GM12878 (cell line): Measurements from ENCODE around the gene ADNP2. TPM values are rescaled to one million over a fixed set of nuclear protein-coding genes. Genes with fewer than 3 reads are reported as not detected.

Experiments
- CBFB ChIP-seq: IDR thresholded peaks from 2 replicates; pipeline ENCODE4 v1.6.1; 2016; ENCODE audit warnings: antibody characterized with exemption, low read depth
- ESRRA ChIP-seq: IDR thresholded peaks from 2 replicates; pipeline ENCODE4 v1.6.1; 2012; ENCODE audit warnings: mild to moderate bottlenecking, low read length, improper control_type of control experiment
- FOXK2 ChIP-seq: fragments of 450-650 bp; IDR thresholded peaks from 2 replicates; pipeline ENCODE4 v1.6.1; 2017; ENCODE audit warnings: mild to moderate bottlenecking, moderate library complexity
- IRF4 ChIP-seq: IDR thresholded peaks from 2 replicates; pipeline ENCODE4 v1.6.1; 2011; ENCODE audit warnings: low read depth, low read length
- MYB ChIP-seq: fragments of 150-350 bp; IDR thresholded peaks from 2 replicates; pipeline ENCODE4 v1.6.1; 2014; ENCODE audit warnings: mild to moderate bottlenecking, low read depth, low read length, borderline replicate concordance
- SMARCA5 ChIP-seq: fragments of 450-650 bp; IDR thresholded peaks from 2 replicates; pipeline ENCODE4 v1.6.1; 2017; ENCODE audit warnings: mild to moderate bottlenecking
- ZNF207 ChIP-seq: fragments of 450-650 bp; IDR thresholded peaks from 2 replicates; pipeline ENCODE4 v1.6.1; 2014; ENCODE audit warnings: antibody characterized with exemption, mild to moderate bottlenecking, borderline replicate concordance
- polyA plus RNA-seq, 11 experiments: library from polyadenylated mRNA; depleted of rRNA in 4 of 11; unstranded in 6 of 11; stranded (reverse) in 5 of 11; fragments of >200 nt; fragmentation: Nextera tagmentation in 4 of 11; fragmentation: Illumina TruSeq in 1 of 11; extraction: Ambion mirVana in 4 of 11; extraction: Trizol in 1 of 11; gene quantifications; 1 replicate in 1 of 11; 2 replicates in 10 of 11; pipeline versions ENCODE4 v1.2.1 to v1.2.3, GENCODE V29; 2011 to 2016; ENCODE audit warnings: inconsistent platforms in 2 of 11, missing spikeins in 2 of 11, low read depth in 1 of 11
- total RNA-seq, 4 experiments: library from RNA; depleted of rRNA in 3 of 4; stranded (reverse); fragments of >200 nt in 3 of 4; fragmentation: Illumina TruSeq in 1 of 4; extraction: Trizol in 1 of 4; gene quantifications; 2 replicates each; pipeline versions ENCODE4 v1.2.1 to v1.2.3, GENCODE V29; 2013 to 2021
- TF ChIP-seq, protein P1 (sequence below): IDR thresholded peaks from 2 replicates; pipeline ENCODE4 v1.6.1; 2011; ENCODE audit warnings: borderline replicate concordance, low read depth, mild to moderate bottlenecking, moderate library complexity, mixed read lengths, low read length; ENCODE audit not compliant: insufficient read depth; ENCODE audit errors: extremely low read length
- TF ChIP-seq, protein P2 (sequence below): fragments of 450-650 bp; IDR thresholded peaks from 2 replicates; pipeline ENCODE4 v1.6.1; 2017; ENCODE audit warnings: borderline replicate concordance
- TF ChIP-seq, protein P3 (sequence below), 3 experiments: IDR thresholded peaks in 2 of 3; conservative IDR thresholded peaks in 1 of 3; 2 replicates each; pipeline ENCODE4 v1.5.1; 2011; ENCODE audit warnings: low read depth in 3 of 3, low read length in 3 of 3, mild to moderate bottlenecking in 3 of 3, control low read depth in 2 of 3, moderate library complexity in 2 of 3, inconsistent platforms in 1 of 3, mixed read lengths in 1 of 3; ENCODE audit not compliant: control insufficient read depth in 2 of 3, insufficient read depth in 1 of 3; ENCODE audit errors: extremely low read depth in 1 of 3
- TF ChIP-seq, protein P4 (sequence below): IDR thresholded peaks from 2 replicates; pipeline ENCODE4 v1.6.1; 2012; ENCODE audit warnings: low read depth, low read length, improper control_type of control experiment

ADNP2 gene
- total and polyA plus RNA-seq, 10 of the 15 experiments (the other 5 are each of a cell fraction or from before 2014, with no cell fraction given) = 3.7 to 25.1 (median 13.0) TPM

DNA sequence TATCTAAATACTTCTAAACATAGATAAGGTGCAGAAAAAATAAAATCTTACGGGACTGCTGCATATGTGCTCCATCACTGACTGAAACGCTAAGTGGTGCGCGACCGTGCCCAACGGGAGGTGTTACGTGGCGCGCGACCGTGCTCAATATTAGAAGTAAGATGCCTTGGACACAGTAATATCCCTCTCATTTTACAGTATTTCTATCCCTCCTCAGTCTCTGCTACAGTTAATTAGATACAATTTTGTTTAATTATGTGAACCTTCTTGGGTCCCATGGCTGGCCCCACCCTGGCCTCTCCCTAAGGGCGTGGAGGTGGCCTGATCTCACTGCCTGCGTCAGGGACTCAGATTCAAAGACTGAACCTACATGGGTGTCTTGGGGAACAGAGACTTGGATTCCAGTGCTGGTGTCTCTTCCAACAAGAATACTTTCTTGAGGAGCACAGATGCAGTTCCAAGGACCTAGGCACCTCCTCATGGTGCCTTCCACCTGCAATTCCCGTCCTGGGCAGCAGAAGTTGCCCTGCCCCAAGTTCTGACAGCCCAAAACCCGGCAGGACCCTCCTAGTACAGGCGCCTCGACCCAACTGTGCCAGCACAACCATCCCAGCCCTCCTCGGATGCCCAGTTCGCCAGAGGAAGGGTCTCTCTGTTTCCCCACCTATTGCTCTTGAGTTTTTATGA, 79.0 kb downstream of the ADNP2 start (continued):
- TF ChIP-seq, protein P1, sequence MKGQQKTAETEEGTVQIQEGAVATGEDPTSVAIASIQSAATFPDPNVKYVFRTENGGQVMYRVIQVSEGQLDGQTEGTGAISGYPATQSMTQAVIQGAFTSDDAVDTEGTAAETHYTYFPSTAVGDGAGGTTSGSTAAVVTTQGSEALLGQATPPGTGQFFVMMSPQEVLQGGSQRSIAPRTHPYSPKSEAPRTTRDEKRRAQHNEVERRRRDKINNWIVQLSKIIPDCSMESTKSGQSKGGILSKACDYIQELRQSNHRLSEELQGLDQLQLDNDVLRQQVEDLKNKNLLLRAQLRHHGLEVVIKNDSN = no peak
- TF ChIP-seq CBFB (no peak), SMARCA5 (no peak), ZNF207 (no peak), IRF4 (no peak), FOXK2 (no peak), ESRRA (no peak), MYB (no peak)
- TF ChIP-seq, protein P2, sequence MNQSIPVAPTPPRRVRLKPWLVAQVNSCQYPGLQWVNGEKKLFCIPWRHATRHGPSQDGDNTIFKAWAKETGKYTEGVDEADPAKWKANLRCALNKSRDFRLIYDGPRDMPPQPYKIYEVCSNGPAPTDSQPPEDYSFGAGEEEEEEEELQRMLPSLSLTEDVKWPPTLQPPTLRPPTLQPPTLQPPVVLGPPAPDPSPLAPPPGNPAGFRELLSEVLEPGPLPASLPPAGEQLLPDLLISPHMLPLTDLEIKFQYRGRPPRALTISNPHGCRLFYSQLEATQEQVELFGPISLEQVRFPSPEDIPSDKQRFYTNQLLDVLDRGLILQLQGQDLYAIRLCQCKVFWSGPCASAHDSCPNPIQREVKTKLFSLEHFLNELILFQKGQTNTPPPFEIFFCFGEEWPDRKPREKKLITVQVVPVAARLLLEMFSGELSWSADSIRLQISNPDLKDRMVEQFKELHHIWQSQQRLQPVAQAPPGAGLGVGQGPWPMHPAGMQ = no peak
- TF ChIP-seq, protein P3, sequence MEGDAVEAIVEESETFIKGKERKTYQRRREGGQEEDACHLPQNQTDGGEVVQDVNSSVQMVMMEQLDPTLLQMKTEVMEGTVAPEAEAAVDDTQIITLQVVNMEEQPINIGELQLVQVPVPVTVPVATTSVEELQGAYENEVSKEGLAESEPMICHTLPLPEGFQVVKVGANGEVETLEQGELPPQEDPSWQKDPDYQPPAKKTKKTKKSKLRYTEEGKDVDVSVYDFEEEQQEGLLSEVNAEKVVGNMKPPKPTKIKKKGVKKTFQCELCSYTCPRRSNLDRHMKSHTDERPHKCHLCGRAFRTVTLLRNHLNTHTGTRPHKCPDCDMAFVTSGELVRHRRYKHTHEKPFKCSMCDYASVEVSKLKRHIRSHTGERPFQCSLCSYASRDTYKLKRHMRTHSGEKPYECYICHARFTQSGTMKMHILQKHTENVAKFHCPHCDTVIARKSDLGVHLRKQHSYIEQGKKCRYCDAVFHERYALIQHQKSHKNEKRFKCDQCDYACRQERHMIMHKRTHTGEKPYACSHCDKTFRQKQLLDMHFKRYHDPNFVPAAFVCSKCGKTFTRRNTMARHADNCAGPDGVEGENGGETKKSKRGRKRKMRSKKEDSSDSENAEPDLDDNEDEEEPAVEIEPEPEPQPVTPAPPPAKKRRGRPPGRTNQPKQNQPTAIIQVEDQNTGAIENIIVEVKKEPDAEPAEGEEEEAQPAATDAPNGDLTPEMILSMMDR (IDR thresholded peaks at IDR 0.05 in 2 of 3, conservative IDR thresholded peaks at IDR 0.05 in 1 of 3; ENCODE audit: control insufficient read depth in 2 of 3, extremely low read depth in 1 of 3, insufficient read depth in 1 of 3, low read depth in 3 of 3, low read length in 3 of 3) = no peak
- TF ChIP-seq, protein P4, sequence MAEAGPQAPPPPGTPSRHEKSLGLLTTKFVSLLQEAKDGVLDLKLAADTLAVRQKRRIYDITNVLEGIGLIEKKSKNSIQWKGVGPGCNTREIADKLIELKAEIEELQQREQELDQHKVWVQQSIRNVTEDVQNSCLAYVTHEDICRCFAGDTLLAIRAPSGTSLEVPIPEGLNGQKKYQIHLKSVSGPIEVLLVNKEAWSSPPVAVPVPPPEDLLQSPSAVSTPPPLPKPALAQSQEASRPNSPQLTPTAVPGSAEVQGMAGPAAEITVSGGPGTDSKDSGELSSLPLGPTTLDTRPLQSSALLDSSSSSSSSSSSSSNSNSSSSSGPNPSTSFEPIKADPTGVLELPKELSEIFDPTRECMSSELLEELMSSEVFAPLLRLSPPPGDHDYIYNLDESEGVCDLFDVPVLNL = no peak
- TF ChIP-seq, all 136 proteins: peak for 0
